Loucy (cell line): ENCODE results near the gene DSE.

Experiments used
- H2AFZ ChIP-seq: fragments of 200-600 bp; sonication (generic); 2 replicates; pipeline ENCODE4 v1.6.0; 2016; ENCODE audit warnings: antibody characterized with exemption, mild to moderate bottlenecking, low read length, moderate library complexity
- H3F3A ChIP-seq: fragments of 200-600 bp; 2 replicates; pipeline ENCODE4 v1.6.0; 2016; ENCODE audit warnings: antibody characterized with exemption, low read depth, mild to moderate bottlenecking
- H3K27me3 ChIP-seq: fragments of 200-600 bp; sonication (generic); 2 replicates; pipeline ENCODE4 v1.6.1; 2014; ENCODE audit warnings: low read length, mild to moderate bottlenecking; ENCODE audit not compliant: insufficient read depth, poor library complexity, severe bottlenecking
- H3K36me3 ChIP-seq: fragments of 200-600 bp; sonication (generic); 2 replicates; pipeline ENCODE4 v1.6.1; 2016; ENCODE audit warnings: low read length; ENCODE audit not compliant: insufficient read depth
- H3K4me1 ChIP-seq: fragments of 200-600 bp; sonication (generic); 2 replicates; pipeline ENCODE4 v1.5.1; 2014; ENCODE audit warnings: low read length, mild to moderate bottlenecking; ENCODE audit not compliant: insufficient read depth, poor library complexity, severe bottlenecking
- H3K4me2 ChIP-seq: fragments of 200-600 bp; sonication (generic); 2 replicates; pipeline ENCODE4 v1.6.0; 2014; ENCODE audit warnings: antibody characterized with exemption, low read length, low read depth, mild to moderate bottlenecking; ENCODE audit not compliant: poor library complexity, severe bottlenecking
- H3K4me3 ChIP-seq: fragments of 200-600 bp; sonication (generic); 2 replicates; pipeline ENCODE4 v1.5.1; 2014; ENCODE audit warnings: low read length, mild to moderate bottlenecking, mixed read lengths; ENCODE audit not compliant: poor library complexity, severe bottlenecking
- H3K79me2 ChIP-seq: fragments of 200-600 bp; sonication (generic); 2 replicates; pipeline ENCODE4 v1.6.1; 2014; ENCODE audit warnings: low read length; ENCODE audit not compliant: insufficient read depth
- H3K9ac ChIP-seq: fragments of 200-600 bp; sonication (generic); 2 replicates; pipeline ENCODE4 v1.6.0; 2014; ENCODE audit warnings: mild to moderate bottlenecking, low read depth, low read length, moderate library complexity; ENCODE audit not compliant: poor library complexity, severe bottlenecking
- H3K9me2 ChIP-seq: fragments of 200-600 bp; sonication (generic); replicated peaks from 2 replicates; pipeline ENCODE4 v1.6.1; 2016; ENCODE audit warnings: low read depth, low read length, mixed read lengths
- H3K9me3 ChIP-seq: fragments of 200-600 bp; sonication (generic); 2 replicates; pipeline ENCODE4 v1.6.1; 2014; ENCODE audit warnings: mild to moderate bottlenecking, antibody characterized with exemption, low read length, low read depth; ENCODE audit not compliant: insufficient read depth
- H4K20me1 ChIP-seq: fragments of 200-600 bp; sonication (generic); 2 replicates; pipeline ENCODE4 v1.6.0; 2014; ENCODE audit warnings: antibody characterized with exemption, low read length, mild to moderate bottlenecking; ENCODE audit not compliant: insufficient read depth, poor library complexity, severe bottlenecking
- CTCF ChIP-seq: fragments of 200-600 bp; sonication (generic); conservative IDR thresholded peaks from 2 replicates; pipeline ENCODE4 v1.5.1; 2014; ENCODE audit warnings: mild to moderate bottlenecking, antibody characterized with exemption, low read length
- EZH2phosphoT487 ChIP-seq: fragments of 200-600 bp; IDR thresholded peaks from 2 replicates; pipeline ENCODE4 v1.6.1; 2018; ENCODE audit warnings: antibody characterized with exemption, mild to moderate bottlenecking, moderate library complexity, borderline replicate concordance

The DSE gene

GRCh38 chr6:116375262-116375661 lies 4.5 kb downstream of the DSE start:
- Histone ChIP-seq H3K4me3 (no peak overlapping the region), H3K9me3 (no peaks in the 10 kb centered on the region), H3K36me3 (no peaks in the 10 kb centered on the region), H3K27me3 (peaks cover 7% of the 10 kb centered on the region), H3K9me2 (no peaks in the 10 kb centered on the region), H3K9ac (no peak overlapping the region), H2AFZ (no peak overlapping the region), H3K4me1 (peaks cover 12% of the 10 kb centered on the region), H3K79me2 (no peaks in the 10 kb centered on the region), H3K4me2 (no peak overlapping the region), H4K20me1 (no peaks in the 10 kb centered on the region), H3F3A (no peaks in the 10 kb centered on the region)
- TF ChIP-seq CTCF (no peak), EZH2phosphoT487 (no peak)

GRCh38 chr6:116376149-116376548 lies 5.4 kb downstream of the DSE start:
- Histone ChIP-seq H3K9ac (no peak overlapping the region), H3K27me3 (peaks cover 7% of the 10 kb centered on the region), H4K20me1 (no peaks in the 10 kb centered on the region), H3K9me3 (no peaks in the 10 kb centered on the region), H3K4me1 (peaks cover 8% of the 10 kb centered on the region), H3K4me2 (no peak overlapping the region), H3K4me3 (no peak overlapping the region), H3K9me2 (no peaks in the 10 kb centered on the region), H3F3A (no peaks in the 10 kb centered on the region), H3K36me3 (no peaks in the 10 kb centered on the region), H3K79me2 (no peaks in the 10 kb centered on the region), H2AFZ (no peak overlapping the region)
- TF ChIP-seq CTCF = no peak
- no peak for TF ChIP-seq EZH2phosphoT487

GRCh38 chr6:116379764-116380163 lies 9.0 kb downstream of the DSE start:
- Histone ChIP-seq H3K36me3 (no peaks in the 10 kb centered on the region), H3K4me2 (no peak overlapping the region), H3K79me2 (no peaks in the 10 kb centered on the region), H3K27me3 (no peaks in the 10 kb centered on the region), H3K9me2 (no peaks in the 10 kb centered on the region), H3K4me1 (no peaks in the 10 kb centered on the region), H4K20me1 (no peaks in the 10 kb centered on the region), H2AFZ (no peak overlapping the region), H3F3A (no peaks in the 10 kb centered on the region), H3K9ac (no peak overlapping the region), H3K9me3 (no peaks in the 10 kb centered on the region), H3K4me3 (no peak overlapping the region)
- TF ChIP-seq EZH2phosphoT487 = no peak
- no peak for TF ChIP-seq CTCF
